Measurements from ENCODE around the gene JAM3. TPM values are rescaled to one million over a fixed set of nuclear protein-coding genes. Genes with fewer than 3 reads are reported as not detected.
"Not testable (repeated sequence)": the region's sequence is repeated elsewhere in the genome, so short reads cannot be mapped to it uniquely, and the experiment has no call there.

Gene JAM3
- total and polyA plus RNA-seq, 2 of the 13 experiments (the other 11 are each of a cell fraction or from before 2014, with no cell fraction given): 0.98 to 2.8 TPM

- POLR2A ChIA-PET: no interaction called here
- TF ChIP-seq TCF7L2 (IDR thresholded peaks at IDR 0.05; ENCODE audit: low read depth, low read length): no peak
- TF ChIP-seq SKIL (CRISPR knock-in tag; IDR thresholded peaks at IDR 0.05; ENCODE audit: borderline replicate concordance): no peak
- no peak for TF ChIP-seq TRIM24 (CRISPR knock-in tag; IDR thresholded peaks at IDR 0.05)
- TF ChIP-seq MAFF (IDR thresholded peaks at IDR 0.05; ENCODE audit: low read depth, low read length): peak; percentile 15; the same call in 1 of the 2 replicates
- TF ChIP-seq ZNF468 (CRISPR knock-in tag; IDR thresholded peaks at IDR 0.05): no peak
- TF ChIP-seq PHF20 (CRISPR knock-in tag; IDR thresholded peaks at IDR 0.05): no peak
- no peak for TF ChIP-seq SRSF9 (IDR thresholded peaks at IDR 0.05; ENCODE audit: borderline replicate concordance, insufficient read depth, low read depth, low read length, poor library complexity, severe bottlenecking)
- TF ChIP-seq MAFK (conservative IDR thresholded peaks at IDR 0.05 in 1 of 2, IDR thresholded peaks at IDR 0.05 in 1 of 2; ENCODE audit: low read length in 2 of 2): peak; percentile 11 to 58; a peak in 1 of 4 replicates
- no peak for TF ChIP-seq ZNF260 (CRISPR knock-in tag; IDR thresholded peaks at IDR 0.05; ENCODE audit: borderline replicate concordance, low read depth)
These were observed 41.5 kb downstream of the JAM3 start for GRCh38 chr11:134110252-134110815.

DNA sequence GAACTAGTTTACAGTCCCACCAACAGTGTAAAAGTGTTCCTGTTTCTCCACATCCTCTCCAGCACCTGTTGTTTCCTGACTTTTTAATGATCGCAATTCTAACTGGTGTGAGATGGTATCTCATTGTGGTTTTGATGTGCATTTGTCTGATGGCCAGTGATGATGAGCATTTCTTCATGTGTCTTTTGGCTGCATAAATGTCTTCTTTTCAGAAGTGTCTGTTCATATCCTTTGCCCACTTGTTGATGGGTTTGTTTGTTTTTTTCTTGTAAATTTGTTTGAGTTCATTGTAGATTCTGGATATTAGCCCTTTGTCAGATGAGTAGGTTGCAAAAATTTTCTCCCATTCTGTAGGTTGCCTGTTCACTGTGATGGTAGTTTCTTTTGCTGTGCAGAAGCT, 44.9 kb downstream of the JAM3 start:
- no CpG with 5 or more reads among the region's 1 CpG for WGBS (ENCODE audit: low lambda C conversion rate)
- H2AFZ ChIP-seq (ENCODE audit: low read length); FAIRE-seq; H3K9ac ChIP-seq (ENCODE audit: insufficient read depth, low read depth, low read length); CTCF ChIA-PET (ENCODE audit: low intra/inter-chr PET ratio, low total read pairs); H3K36me3 ChIP-seq (replicated peaks in 1 of 2; ENCODE audit: control insufficient read depth in 1 of 2, insufficient read depth in 2 of 2, low read length in 2 of 2); in situ Hi-C loops (cut with HindIII; ENCODE audit: extremely low pct_ligation_motif_present, low pct_unique_long_range_greater_than_20kb); H3K9me3 ChIP-seq (ENCODE audit: low read length); H3K79me2 ChIP-seq (ENCODE audit: insufficient read depth, low read length); H3K4me2 ChIP-seq (ENCODE audit: low read depth, low read length); H3K4me1 ChIP-seq (ENCODE audit: insufficient read depth, low read length); POLR2A ChIA-PET; intact Hi-C loops (cut with micrococcal nuclease; ENCODE audit: unreplicated experiment); ATAC-seq; H4K20me1 ChIP-seq (ENCODE audit: insufficient read depth, low read length); H3K27me3 ChIP-seq (ENCODE audit: control insufficient read depth in 1 of 2, insufficient read depth in 2 of 2, low read length in 2 of 2); H3K4me3 ChIP-seq (replicated peaks in 1 of 3; ENCODE audit: insufficient read depth in 1 of 3, low read depth in 2 of 3, low read length in 3 of 3); H3K27ac ChIP-seq (ENCODE audit: extremely low read length, insufficient read depth, low read length); DNase-seq (ENCODE audit: low spot score); BruUV-seq (replicated peaks): not testable (repeated sequence)

More at GRCh38 chr11:134110252-134110815, 41.5 kb downstream of the JAM3 start:
- no peak for FAIRE-seq
- no peak for DNase-seq (ENCODE audit: low spot score)
- no peaks in the 10 kb centered on the region for H3K36me3 ChIP-seq (replicated peaks in 1 of 2; ENCODE audit: control insufficient read depth in 1 of 2, insufficient read depth in 2 of 2, low read length in 2 of 2)
- WGBS (ENCODE audit: low lambda C conversion rate): 36% methylated on average over 5 of the region's 5 CpGs
- no peak overlapping the region for H3K4me2 ChIP-seq (ENCODE audit: low read depth, low read length)
- no peaks in the 10 kb centered on the region for H3K4me1 ChIP-seq (ENCODE audit: insufficient read depth, low read length)
- CTCF ChIA-PET (ENCODE audit: low intra/inter-chr PET ratio, low total read pairs): no interaction called here
- H3K79me2 ChIP-seq (ENCODE audit: insufficient read depth, low read length): no peaks in the 10 kb centered on the region
- BruUV-seq (replicated peaks): no TSS peak
- H3K4me3 ChIP-seq (replicated peaks in 1 of 3; ENCODE audit: insufficient read depth in 1 of 3, low read depth in 2 of 3, low read length in 3 of 3): no peak overlapping the region
- intact Hi-C loops (cut with micrococcal nuclease; ENCODE audit: unreplicated experiment): no loop called here
- H4K20me1 ChIP-seq (ENCODE audit: insufficient read depth, low read length): no peaks in the 10 kb centered on the region
- H3K9me3 ChIP-seq (ENCODE audit: low read length): no peaks in the 10 kb centered on the region
- H3K9ac ChIP-seq (ENCODE audit: insufficient read depth, low read depth, low read length): no peak overlapping the region
- H3K27me3 ChIP-seq (ENCODE audit: control insufficient read depth in 1 of 2, insufficient read depth in 2 of 2, low read length in 2 of 2): no peaks in the 10 kb centered on the region
- in situ Hi-C loops (cut with HindIII; ENCODE audit: extremely low pct_ligation_motif_present, low pct_unique_long_range_greater_than_20kb): no loop called here
- H2AFZ ChIP-seq (ENCODE audit: low read length): no peak overlapping the region
- H3K27ac ChIP-seq (ENCODE audit: extremely low read length, insufficient read depth, low read length): no peak overlapping the region
- no peak for ATAC-seq
